HepG2 (cell line): ENCODE data around the gene NFE2L2. TPM values are rescaled to one million over a fixed set of nuclear protein-coding genes. Genes with fewer than 3 reads are reported as not detected.

ENCODE experiments used
- DR1 ChIP-seq: sonication (generic); formaldehyde crosslinking; IDR thresholded peaks from 2 replicates; pipeline ENCODE4 v1.8.0; 2021; ENCODE audit warnings: mild to moderate bottlenecking, missing genetic modification reagents, inconsistent platforms
- FOSL2 ChIP-seq: sonication (generic); formaldehyde crosslinking; IDR thresholded peaks from 2 replicates; pipeline ENCODE4 v1.4.0; 2020; ENCODE audit warnings: missing genetic modification reagents
- FOXC1 ChIP-seq: sonication (generic); formaldehyde crosslinking; IDR thresholded peaks from 2 replicates; pipeline ENCODE4 v1.8.0; 2022; ENCODE audit warnings: mild to moderate bottlenecking, missing genetic modification reagents, borderline replicate concordance
- FOXO1 ChIP-seq: sonication (generic); formaldehyde crosslinking; IDR thresholded peaks from 2 replicates; pipeline ENCODE4 v1.4.0; 2020; ENCODE audit warnings: missing genetic modification reagents
- HNRNPH1 ChIP-seq: fragments of 200-400 bp; formaldehyde crosslinking; optimal IDR thresholded peaks from 2 replicates; pipeline ENCODE3; 2017; ENCODE audit warnings: mild to moderate bottlenecking, low read depth, low read length
- IRF2 ChIP-seq: IDR thresholded peaks from 2 replicates; pipeline ENCODE4 v1.6.1; 2018; ENCODE audit warnings: missing genetic modification reagents, missing compliant biosample characterization
- KDM5B ChIP-seq: sonication (generic); formaldehyde crosslinking; IDR thresholded peaks from 2 replicates; pipeline ENCODE4 v1.4.0; 2020; ENCODE audit warnings: missing genetic modification reagents, mild to moderate bottlenecking, borderline replicate concordance
- NR2F6 ChIP-seq, 2 experiments: IDR thresholded peaks; 2 replicates each; pipeline ENCODE4 v1.6.1; 2016; ENCODE audit warnings: antibody characterized with exemption in 1 of 2, mild to moderate bottlenecking in 1 of 2
- REXO4 ChIP-seq: sonication (generic); formaldehyde crosslinking; IDR thresholded peaks from 2 replicates; pipeline ENCODE4 v1.8.0; 2022; ENCODE audit warnings: missing genetic modification reagents, mild to moderate bottlenecking, borderline replicate concordance
- SP5 ChIP-seq: IDR thresholded peaks from 2 replicates; pipeline ENCODE4 v1.6.1; 2016; ENCODE audit warnings: low read depth, borderline replicate concordance
- YEATS4 ChIP-seq: sonication (generic); formaldehyde crosslinking; IDR thresholded peaks from 2 replicates; pipeline ENCODE4 v1.4.0; 2020; ENCODE audit warnings: missing genetic modification reagents, borderline replicate concordance
- ZFP41 ChIP-seq: sonication (generic); formaldehyde crosslinking; IDR thresholded peaks from 2 replicates; pipeline ENCODE4 v1.4.0; 2020; ENCODE audit warnings: mild to moderate bottlenecking, missing genetic modification reagents, borderline replicate concordance
- ZNF234 ChIP-seq: sonication (generic); formaldehyde crosslinking; conservative IDR thresholded peaks from 2 replicates; pipeline ENCODE4 v1.5.1; 2020; ENCODE audit warnings: mild to moderate bottlenecking, missing genetic modification reagents
- ZNF24 ChIP-seq: fragments of 450-650 bp; IDR thresholded peaks from 2 replicates; pipeline ENCODE4 v1.6.1; 2017; ENCODE audit warnings: antibody characterized with exemption, mild to moderate bottlenecking
- ZNF382 ChIP-seq: sonication (generic); formaldehyde crosslinking; IDR thresholded peaks from 2 replicates; pipeline ENCODE4 v1.5.0; 2020; ENCODE audit warnings: missing genetic modification reagents, mild to moderate bottlenecking, borderline replicate concordance
- ZNF615 ChIP-seq: sonication (generic); formaldehyde crosslinking; IDR thresholded peaks from 2 replicates; pipeline ENCODE4 v1.5.0; 2020; ENCODE audit warnings: mild to moderate bottlenecking, missing genetic modification reagents, borderline replicate concordance
- polyA plus RNA-seq, 8 experiments: library from polyadenylated mRNA; depleted of rRNA in 3 of 8; stranded (reverse) in 7 of 8; unstranded in 1 of 8; fragments of >200 nt; fragmentation: Illumina TruSeq in 4 of 8; extraction: Trizol in 4 of 8; gene quantifications; 2 replicates each; pipeline versions ENCODE4 v1.2.1 to v1.2.3, GENCODE V29; 2011 to 2016; ENCODE audit warnings: low read depth in 4 of 8, missing spikeins in 1 of 8, mixed read lengths in 1 of 8; ENCODE audit not compliant: insufficient read depth in 1 of 8
- total RNA-seq, 5 experiments: library from RNA; depleted of rRNA; stranded (reverse); fragments of >200 nt; fragmentation: Illumina TruSeq; extraction: Trizol; gene quantifications; 2 replicates each; pipeline ENCODE4 v1.2.3, GENCODE V29; 2016; ENCODE audit warnings: low read depth in 1 of 5
- TF ChIP-seq, protein P1 (sequence below): IDR thresholded peaks from 2 replicates; pipeline ENCODE4 v1.6.1; 2016; ENCODE audit warnings: missing compliant biosample characterization, missing genetic modification reagents, borderline replicate concordance
- TF ChIP-seq, protein P2 (sequence below): sonication (generic); formaldehyde crosslinking; IDR thresholded peaks from 2 replicates; pipeline ENCODE4 v1.4.0; 2020; ENCODE audit warnings: missing genetic modification reagents
- TF ChIP-seq, protein P3 (sequence below): sonication (generic); formaldehyde crosslinking; IDR thresholded peaks from 2 replicates; pipeline ENCODE4 v1.9.0; 2021; ENCODE audit warnings: missing genetic modification reagents, borderline replicate concordance
- TF ChIP-seq, protein P4 (sequence below): sonication (generic); formaldehyde crosslinking; IDR thresholded peaks from 2 replicates; pipeline ENCODE4 v1.4.0; 2020; ENCODE audit warnings: missing genetic modification reagents

NFE2L2 gene
- total and polyA plus RNA-seq, 2 of the 13 experiments (the other 11 are each of a cell fraction or from before 2014, with no cell fraction given): 84.6 to 215 TPM

DNA sequence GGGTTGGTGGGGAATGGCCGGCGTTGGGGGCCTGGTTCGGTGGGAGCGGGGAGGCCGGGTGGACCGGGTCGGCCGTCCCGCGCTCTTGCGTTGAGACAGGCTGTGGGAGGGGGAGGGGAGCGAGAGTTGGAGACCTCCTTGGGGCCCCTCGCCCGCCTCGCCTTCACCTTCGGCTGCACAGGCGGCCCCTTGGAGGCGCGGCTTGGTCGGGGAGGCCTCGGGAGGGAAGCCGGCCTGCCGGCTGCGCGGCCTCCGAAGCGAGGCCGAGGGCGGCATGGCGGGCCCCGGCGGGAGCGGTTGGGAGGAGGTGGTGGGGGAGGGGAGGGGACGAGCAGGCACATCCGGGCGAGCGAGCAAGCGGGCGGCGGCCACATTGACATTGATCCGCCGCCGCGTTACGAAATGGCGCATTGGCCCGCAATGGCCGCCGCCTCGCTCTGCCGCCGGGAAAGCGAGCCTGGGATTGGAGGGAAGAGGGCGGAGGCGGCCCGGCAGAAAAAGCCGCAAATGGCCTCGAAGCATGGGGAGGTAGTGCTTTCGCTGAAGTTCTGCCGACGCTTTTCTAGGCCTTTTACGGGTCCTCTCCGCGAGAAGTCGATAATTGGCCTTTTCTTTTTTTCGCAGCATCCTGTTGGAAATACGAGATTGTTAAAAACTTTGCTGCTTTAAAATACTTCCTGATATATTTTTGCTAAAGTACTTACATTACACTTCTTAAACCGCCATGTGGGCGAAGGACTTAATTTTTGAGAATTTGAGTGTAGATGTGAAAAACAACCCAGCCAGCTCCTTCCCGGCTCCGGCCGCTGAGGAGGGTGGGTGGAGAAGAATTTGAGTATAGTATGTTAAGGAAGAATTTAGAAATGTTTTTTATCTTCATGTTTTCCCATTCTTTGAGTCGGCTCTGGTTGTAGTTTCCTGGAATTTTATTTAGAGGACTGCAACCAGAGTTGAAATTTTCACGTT lies 51.4 kb downstream of the NFE2L2 start (continued):
- TF ChIP-seq ZNF615: no peak; the same call in 1 of the 2 replicates
- peak; percentile 70 for TF ChIP-seq FOXO1 (CRISPR knock-in tag)
- no peak for TF ChIP-seq DR1 (CRISPR knock-in tag)
- TF ChIP-seq IRF2 (CRISPR knock-in tag): peak; percentile 90
- no peak for TF ChIP-seq ZFP41
- peak; percentile 53 for TF ChIP-seq FOXC1 (CRISPR knock-in tag)
- TF ChIP-seq ZNF234 (CRISPR knock-in tag): no peak
- TF ChIP-seq REXO4 (CRISPR knock-in tag): no peak
- no peak for TF ChIP-seq HNRNPH1
- TF ChIP-seq, protein P1, sequence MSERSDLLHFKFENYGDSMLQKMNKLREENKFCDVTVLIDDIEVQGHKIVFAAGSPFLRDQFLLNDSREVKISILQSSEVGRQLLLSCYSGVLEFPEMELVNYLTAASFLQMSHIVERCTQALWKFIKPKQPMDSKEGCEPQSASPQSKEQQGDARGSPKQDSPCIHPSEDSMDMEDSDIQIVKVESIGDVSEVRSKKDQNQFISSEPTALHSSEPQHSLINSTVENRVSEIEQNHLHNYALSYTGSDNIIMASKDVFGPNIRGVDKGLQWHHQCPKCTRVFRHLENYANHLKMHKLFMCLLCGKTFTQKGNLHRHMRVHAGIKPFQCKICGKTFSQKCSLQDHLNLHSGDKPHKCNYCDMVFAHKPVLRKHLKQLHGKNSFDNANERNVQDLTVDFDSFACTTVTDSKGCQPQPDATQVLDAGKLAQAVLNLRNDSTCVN (CRISPR knock-in tag): peak; percentile 71
- TF ChIP-seq, protein P2, sequence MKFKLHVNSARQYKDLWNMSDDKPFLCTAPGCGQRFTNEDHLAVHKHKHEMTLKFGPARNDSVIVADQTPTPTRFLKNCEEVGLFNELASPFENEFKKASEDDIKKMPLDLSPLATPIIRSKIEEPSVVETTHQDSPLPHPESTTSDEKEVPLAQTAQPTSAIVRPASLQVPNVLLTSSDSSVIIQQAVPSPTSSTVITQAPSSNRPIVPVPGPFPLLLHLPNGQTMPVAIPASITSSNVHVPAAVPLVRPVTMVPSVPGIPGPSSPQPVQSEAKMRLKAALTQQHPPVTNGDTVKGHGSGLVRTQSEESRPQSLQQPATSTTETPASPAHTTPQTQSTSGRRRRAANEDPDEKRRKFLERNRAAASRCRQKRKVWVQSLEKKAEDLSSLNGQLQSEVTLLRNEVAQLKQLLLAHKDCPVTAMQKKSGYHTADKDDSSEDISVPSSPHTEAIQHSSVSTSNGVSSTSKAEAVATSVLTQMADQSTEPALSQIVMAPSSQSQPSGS (CRISPR knock-in tag): peak; percentile 93
- TF ChIP-seq, protein P3, sequence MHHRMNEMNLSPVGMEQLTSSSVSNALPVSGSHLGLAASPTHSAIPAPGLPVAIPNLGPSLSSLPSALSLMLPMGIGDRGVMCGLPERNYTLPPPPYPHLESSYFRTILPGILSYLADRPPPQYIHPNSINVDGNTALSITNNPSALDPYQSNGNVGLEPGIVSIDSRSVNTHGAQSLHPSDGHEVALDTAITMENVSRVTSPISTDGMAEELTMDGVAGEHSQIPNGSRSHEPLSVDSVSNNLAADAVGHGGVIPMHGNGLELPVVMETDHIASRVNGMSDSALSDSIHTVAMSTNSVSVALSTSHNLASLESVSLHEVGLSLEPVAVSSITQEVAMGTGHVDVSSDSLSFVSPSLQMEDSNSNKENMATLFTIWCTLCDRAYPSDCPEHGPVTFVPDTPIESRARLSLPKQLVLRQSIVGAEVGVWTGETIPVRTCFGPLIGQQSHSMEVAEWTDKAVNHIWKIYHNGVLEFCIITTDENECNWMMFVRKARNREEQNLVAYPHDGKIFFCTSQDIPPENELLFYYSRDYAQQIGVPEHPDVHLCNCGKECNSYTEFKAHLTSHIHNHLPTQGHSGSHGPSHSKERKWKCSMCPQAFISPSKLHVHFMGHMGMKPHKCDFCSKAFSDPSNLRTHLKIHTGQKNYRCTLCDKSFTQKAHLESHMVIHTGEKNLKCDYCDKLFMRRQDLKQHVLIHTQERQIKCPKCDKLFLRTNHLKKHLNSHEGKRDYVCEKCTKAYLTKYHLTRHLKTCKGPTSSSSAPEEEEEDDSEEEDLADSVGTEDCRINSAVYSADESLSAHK: no peak
- TF ChIP-seq ZNF382 (CRISPR knock-in tag): no peak
- TF ChIP-seq NR2F6 (IDR thresholded peaks at IDR 0.05): 0 out of 2 replicates have a peak, but pooled peaks have one; percentile 17
- peak; percentile 65; the same call in 1 of the 2 replicates for TF ChIP-seq NR2F6 (CRISPR knock-in tag; IDR thresholded peaks at IDR 0.05)
- TF ChIP-seq YEATS4 (CRISPR knock-in tag): no peak; the same call in none of the 2 replicates
- peak; percentile 78 for TF ChIP-seq SP5 (CRISPR knock-in tag)
- TF ChIP-seq ZNF24: 0 out of 2 replicates have a peak, but pooled peaks have one; percentile 48
- peak; percentile 72 for TF ChIP-seq KDM5B (CRISPR knock-in tag)
- TF ChIP-seq FOSL2 (CRISPR knock-in tag): peak; percentile 62
- TF ChIP-seq, protein P4, sequence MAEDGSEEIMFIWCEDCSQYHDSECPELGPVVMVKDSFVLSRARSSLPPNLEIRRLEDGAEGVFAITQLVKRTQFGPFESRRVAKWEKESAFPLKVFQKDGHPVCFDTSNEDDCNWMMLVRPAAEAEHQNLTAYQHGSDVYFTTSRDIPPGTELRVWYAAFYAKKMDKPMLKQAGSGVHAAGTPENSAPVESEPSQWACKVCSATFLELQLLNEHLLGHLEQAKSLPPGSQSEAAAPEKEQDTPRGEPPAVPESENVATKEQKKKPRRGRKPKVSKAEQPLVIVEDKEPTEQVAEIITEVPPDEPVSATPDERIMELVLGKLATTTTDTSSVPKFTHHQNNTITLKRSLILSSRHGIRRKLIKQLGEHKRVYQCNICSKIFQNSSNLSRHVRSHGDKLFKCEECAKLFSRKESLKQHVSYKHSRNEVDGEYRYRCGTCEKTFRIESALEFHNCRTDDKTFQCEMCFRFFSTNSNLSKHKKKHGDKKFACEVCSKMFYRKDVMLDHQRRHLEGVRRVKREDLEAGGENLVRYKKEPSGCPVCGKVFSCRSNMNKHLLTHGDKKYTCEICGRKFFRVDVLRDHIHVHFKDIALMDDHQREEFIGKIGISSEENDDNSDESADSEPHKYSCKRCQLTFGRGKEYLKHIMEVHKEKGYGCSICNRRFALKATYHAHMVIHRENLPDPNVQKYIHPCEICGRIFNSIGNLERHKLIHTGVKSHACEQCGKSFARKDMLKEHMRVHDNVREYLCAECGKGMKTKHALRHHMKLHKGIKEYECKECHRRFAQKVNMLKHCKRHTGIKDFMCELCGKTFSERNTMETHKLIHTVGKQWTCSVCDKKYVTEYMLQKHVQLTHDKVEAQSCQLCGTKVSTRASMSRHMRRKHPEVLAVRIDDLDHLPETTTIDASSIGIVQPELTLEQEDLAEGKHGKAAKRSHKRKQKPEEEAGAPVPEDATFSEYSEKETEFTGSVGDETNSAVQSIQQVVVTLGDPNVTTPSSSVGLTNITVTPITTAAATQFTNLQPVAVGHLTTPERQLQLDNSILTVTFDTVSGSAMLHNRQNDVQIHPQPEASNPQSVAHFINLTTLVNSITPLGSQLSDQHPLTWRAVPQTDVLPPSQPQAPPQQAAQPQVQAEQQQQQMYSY (CRISPR knock-in tag): no peak
